Testis (tissue), 3 donors: ENCODE results near the gene RPS6KA5. TPM values are rescaled to one million over a fixed set of nuclear protein-coding genes. Genes with fewer than 3 reads are reported as not detected.

Experiments
- DNase-seq: peaks from one replicate; pipeline ENCODE4 v3.0.0-alpha.2; 2019
- H3K27ac ChIP-seq, 2 donors: fragments of 200-600 bp; sonication (generic); one replicate each; pipeline ENCODE4 v1.5.1; 2019
- H3K27me3 ChIP-seq: fragments of 200-600 bp; sonication (generic); one replicate; pipeline ENCODE4 v1.5.1; 2019
- H3K36me3 ChIP-seq: fragments of 200-600 bp; sonication (generic); one replicate; pipeline ENCODE4 v1.5.1; 2017; ENCODE audit warnings: low read depth; ENCODE audit errors: missing control alignments
- H3K4me1 ChIP-seq: fragments of 200-600 bp; sonication (generic); one replicate; pipeline ENCODE4 v1.5.1; 2019
- H3K4me3 ChIP-seq, 2 donors: fragments of 200-600 bp; sonication (generic); one replicate each; pipeline ENCODE4 v1.5.1; 2017 to 2019
- H3K9me3 ChIP-seq: fragments of 200-600 bp; sonication (generic); one replicate; pipeline ENCODE4 v1.5.1; 2017
- CTCF ChIP-seq, 3 experiments: fragments of 450-650 bp in 2 of 3; fragments of 200-600 bp in 1 of 3; sonication (generic) in 1 of 3; IDR thresholded peaks; one replicate each; pipeline ENCODE4 v1.5.1; 2016 to 2019; ENCODE audit warnings: antibody characterized with exemption in 3 of 3, mild to moderate bottlenecking in 2 of 3, moderate library complexity in 1 of 3
- POLR2A ChIP-seq: fragments of 450-650 bp; IDR thresholded peaks from one replicate; pipeline ENCODE4 v1.6.1; 2017; ENCODE audit warnings: antibody characterized with exemption, mild to moderate bottlenecking, moderate library complexity
- WGBS, 2 donors: methylation state at CpG; one replicate each; pipeline ENCODE4 v1.1.5; 2018; 5-methylcytosine and 5-hydroxymethylcytosine counted together
- intact Hi-C: fragments of 100-400 bp; cut with DNase I; formaldehyde crosslinking; loops from one replicate; pipeline ENCODE4 v1.15.1; 2023; ENCODE audit warnings: low total_unique reads
- polyA plus RNA-seq: library from polyadenylated mRNA; stranded (reverse); fragments of 350-450 nt; fragmentation: Illumina TruSeq; extraction: RNeasy Lipid Tissue Mini Kit (QIAGEN cat#74804); gene quantifications from one replicate; pipeline ENCODE4 v1.2.3, GENCODE V29; 2014; ENCODE audit warnings: low read depth, low replicate concordance; ENCODE audit not compliant: insufficient read depth
- total RNA-seq, 2 donors: library from RNA; depleted of rRNA; stranded (reverse); fragments of >200 nt; gene quantifications; one replicate each; pipeline ENCODE4 v1.2.3, GENCODE V29; 2016

The RPS6KA5 gene
- total and polyA plus RNA-seq, 3 donors from 2014 or later: 6.4 to 11.0 (median 9.4) TPM

- Histone ChIP-seq H3K27ac (no peak overlapping the region), H3K27me3 (no peaks in the 10 kb centered on the region), H3K36me3 (no peaks in the 10 kb centered on the region), H3K4me1 (no peaks in the 10 kb centered on the region), H3K4me3 (no peak overlapping the region), H3K9me3 (no peaks in the 10 kb centered on the region)
- intact Hi-C loops: no loop called here
- DNase-seq: no peak
- TF ChIP-seq POLR2A: no peak
- TF ChIP-seq CTCF (IDR thresholded peaks at IDR 0.05): no peak
- 90 to 95% methylated on average over 2 of the region's 2 CpGs for WGBS, 2 donors
These were observed 51.6 kb downstream of the RPS6KA5 start for GRCh38 chr14:91008759-91009409.

DNA sequence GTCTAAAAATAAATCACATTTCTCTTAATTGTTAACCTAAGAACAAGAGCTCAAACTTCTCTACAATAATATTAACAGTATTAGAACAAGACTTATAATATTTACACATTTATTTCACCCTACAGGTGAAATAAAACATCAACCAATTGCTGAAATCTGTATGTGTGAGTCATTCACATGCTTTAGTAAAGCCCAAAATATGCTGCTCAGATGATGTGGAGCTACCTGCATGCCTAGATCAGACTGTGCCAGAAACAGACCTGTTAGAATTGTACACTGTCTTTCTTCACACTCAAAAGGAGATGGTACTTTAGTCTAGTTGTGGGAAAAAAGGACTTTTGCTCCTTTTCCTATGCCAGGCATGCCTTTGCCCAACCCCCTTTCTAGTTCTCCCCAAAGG lies 54.7 kb downstream of the RPS6KA5 start:
- no peak for DNase-seq
- Histone ChIP-seq H3K4me3 (no peak overlapping the region), H3K27ac (no peak overlapping the region), H3K9me3 (no peaks in the 10 kb centered on the region), H3K4me1 (no peaks in the 10 kb centered on the region), H3K27me3 (no peaks in the 10 kb centered on the region), H3K36me3 (no peaks in the 10 kb centered on the region)
- no peak for TF ChIP-seq POLR2A
- TF ChIP-seq CTCF (IDR thresholded peaks at IDR 0.05): no peak
- intact Hi-C loops: no loop called here

DNA sequence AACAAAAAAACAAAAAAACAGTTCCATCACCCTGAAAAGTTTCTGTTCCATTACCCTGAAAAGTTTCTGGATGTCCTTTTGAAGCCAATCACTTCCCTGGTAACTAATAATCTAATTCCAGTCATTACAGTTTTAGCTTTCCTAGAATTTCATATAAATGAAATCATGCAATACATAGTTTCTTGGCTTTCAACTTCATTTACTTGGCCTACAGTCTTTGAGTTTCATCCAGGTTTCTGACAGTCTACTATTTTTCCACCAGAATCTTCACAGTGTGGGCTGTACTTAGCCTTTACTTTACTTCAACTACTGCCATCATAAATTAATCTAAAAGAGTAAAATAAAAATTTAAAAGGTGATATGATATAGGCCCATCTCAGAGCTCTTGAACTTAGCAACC lies 55.5 kb downstream of the RPS6KA5 start:
- DNase-seq: no peak
- Histone ChIP-seq H3K9me3 (no peaks in the 10 kb centered on the region), H3K27me3 (no peaks in the 10 kb centered on the region), H3K4me3 (no peak overlapping the region), H3K4me1 (no peaks in the 10 kb centered on the region), H3K36me3 (no peaks in the 10 kb centered on the region), H3K27ac (no peak overlapping the region)
- TF ChIP-seq CTCF (IDR thresholded peaks at IDR 0.05) (no peak), POLR2A (no peak)
- intact Hi-C loops: no loop called here

GRCh38 chr14:90999299-90999698 lies 61.1 kb downstream of the RPS6KA5 start:
- Histone ChIP-seq H3K4me1 (no peaks in the 10 kb centered on the region), H3K9me3 (no peaks in the 10 kb centered on the region), H3K27me3 (no peaks in the 10 kb centered on the region), H3K4me3 (no peak overlapping the region), H3K36me3 (no peaks in the 10 kb centered on the region), H3K27ac (no peak overlapping the region)
- DNase-seq: no peak
- intact Hi-C loops: no loop called here
- WGBS, 2 donors: 76 to 88% methylated on average over 4 of the region's 4 CpGs
- TF ChIP-seq POLR2A (no peak), CTCF (IDR thresholded peaks at IDR 0.05) (no peak)

GRCh38 chr14:90996967-90997366 lies 63.5 kb downstream of the RPS6KA5 start:
- TF ChIP-seq POLR2A (no peak), CTCF (IDR thresholded peaks at IDR 0.05) (no peak)
- 51 to 66% methylated on average over 1 of the region's 1 CpG for WGBS, 2 donors
- Histone ChIP-seq H3K36me3 (no peaks in the 10 kb centered on the region), H3K4me1 (no peaks in the 10 kb centered on the region), H3K27ac (no peak overlapping the region), H3K4me3 (no peak overlapping the region), H3K9me3 (no peaks in the 10 kb centered on the region), H3K27me3 (no peaks in the 10 kb centered on the region)
- intact Hi-C loops: no loop called here
- DNase-seq: no peak
